ENCODE results near the gene CFAP107. TPM values are rescaled to one million over a fixed set of nuclear protein-coding genes. Genes with fewer than 3 reads are reported as not detected.

The CFAP107 gene
- polyA plus RNA-seq, 1 donor (not counting 4 experiments of a cell fraction or from before 2014, with no cell fraction given), result not detected

DNA sequence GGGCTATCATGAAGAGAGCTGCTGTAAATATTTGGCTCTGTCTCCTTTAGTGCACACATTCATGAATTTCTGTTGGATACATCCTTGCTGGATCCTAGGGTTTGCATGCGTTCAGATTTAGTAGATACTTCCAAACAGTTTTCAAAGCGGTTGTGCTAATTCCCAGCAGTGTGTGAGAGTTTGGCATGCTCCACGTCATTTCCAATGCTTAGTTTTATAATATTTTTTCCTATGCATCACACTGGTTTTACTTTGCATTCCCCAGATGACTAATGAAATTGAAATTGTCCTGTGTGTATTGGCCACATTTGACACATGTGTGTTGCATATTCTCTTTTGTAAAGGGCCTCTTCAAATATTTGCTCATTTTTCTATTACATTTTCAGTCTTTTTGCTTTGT lies 48.6 kb upstream of the CFAP107 start:
- no peaks in the 10 kb centered on the region for H3K79me2 ChIP-seq (ENCODE audit: control insufficient read depth, insufficient read depth, low read length)
- no peaks in the 10 kb centered on the region for H3K4me1 ChIP-seq (ENCODE audit: control insufficient read depth, extremely low read depth, insufficient read depth, low read length)
- DNase-seq (ENCODE audit: low read depth, low spot score) (no peak), FAIRE-seq (no peak)
- H3K36me3 ChIP-seq (ENCODE audit: control insufficient read depth in 2 of 2, extremely low read depth in 1 of 2, insufficient read depth in 2 of 2, low read length in 2 of 2), result no peaks in the 10 kb centered on the region
- no peaks in the 10 kb centered on the region for H3K9me3 ChIP-seq (ENCODE audit: control insufficient read depth, low read depth, low read length)
- H3K27ac ChIP-seq (ENCODE audit: control insufficient read depth, insufficient read depth, low read length), result no peak overlapping the region
- TF ChIP-seq, protein P1, sequence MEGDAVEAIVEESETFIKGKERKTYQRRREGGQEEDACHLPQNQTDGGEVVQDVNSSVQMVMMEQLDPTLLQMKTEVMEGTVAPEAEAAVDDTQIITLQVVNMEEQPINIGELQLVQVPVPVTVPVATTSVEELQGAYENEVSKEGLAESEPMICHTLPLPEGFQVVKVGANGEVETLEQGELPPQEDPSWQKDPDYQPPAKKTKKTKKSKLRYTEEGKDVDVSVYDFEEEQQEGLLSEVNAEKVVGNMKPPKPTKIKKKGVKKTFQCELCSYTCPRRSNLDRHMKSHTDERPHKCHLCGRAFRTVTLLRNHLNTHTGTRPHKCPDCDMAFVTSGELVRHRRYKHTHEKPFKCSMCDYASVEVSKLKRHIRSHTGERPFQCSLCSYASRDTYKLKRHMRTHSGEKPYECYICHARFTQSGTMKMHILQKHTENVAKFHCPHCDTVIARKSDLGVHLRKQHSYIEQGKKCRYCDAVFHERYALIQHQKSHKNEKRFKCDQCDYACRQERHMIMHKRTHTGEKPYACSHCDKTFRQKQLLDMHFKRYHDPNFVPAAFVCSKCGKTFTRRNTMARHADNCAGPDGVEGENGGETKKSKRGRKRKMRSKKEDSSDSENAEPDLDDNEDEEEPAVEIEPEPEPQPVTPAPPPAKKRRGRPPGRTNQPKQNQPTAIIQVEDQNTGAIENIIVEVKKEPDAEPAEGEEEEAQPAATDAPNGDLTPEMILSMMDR (optimal IDR thresholded peaks at IDR 0.05 in 1 of 3, IDR thresholded peaks at IDR 0.05 in 1 of 3, conservative IDR thresholded peaks at IDR 0.05 in 1 of 3; ENCODE audit: extremely low read depth in 1 of 3, insufficient read depth in 2 of 3, low read length in 3 of 3), result no peak
- no peak for TF ChIP-seq EZH2 (IDR thresholded peaks at IDR 0.05; ENCODE audit: low read length)
- H3K27me3 ChIP-seq (ENCODE audit: control insufficient read depth, extremely low read depth, insufficient read depth, low read length), result no peaks in the 10 kb centered on the region
- no peak overlapping the region for H2AFZ ChIP-seq (ENCODE audit: control insufficient read depth, low read length)
- H4K20me1 ChIP-seq (ENCODE audit: control insufficient read depth, extremely low read depth, insufficient read depth, low read length), result no peaks in the 10 kb centered on the region
- dilution Hi-C loops (cut with MboI; ENCODE audit: extremely low pct_ligation_motif_present, low sequenced_read_pairs), result no loop called here
- H3K4me3 ChIP-seq (ENCODE audit: control insufficient read depth in 2 of 3, extremely low read depth in 1 of 3, insufficient read depth in 2 of 3, low read depth in 1 of 3, low read length in 3 of 3), result no peak overlapping the region
- no peak overlapping the region for H3K9ac ChIP-seq (ENCODE audit: control insufficient read depth, extremely low read depth, insufficient read depth, low read length)
- H3K9me1 ChIP-seq (ENCODE audit: control insufficient read depth, extremely low read depth, insufficient read depth, low read length), result no peaks in the 10 kb centered on the region
- no peak overlapping the region for H3K4me2 ChIP-seq (ENCODE audit: control insufficient read depth, extremely low read depth, insufficient read depth, low read depth, low read length)

DNA sequence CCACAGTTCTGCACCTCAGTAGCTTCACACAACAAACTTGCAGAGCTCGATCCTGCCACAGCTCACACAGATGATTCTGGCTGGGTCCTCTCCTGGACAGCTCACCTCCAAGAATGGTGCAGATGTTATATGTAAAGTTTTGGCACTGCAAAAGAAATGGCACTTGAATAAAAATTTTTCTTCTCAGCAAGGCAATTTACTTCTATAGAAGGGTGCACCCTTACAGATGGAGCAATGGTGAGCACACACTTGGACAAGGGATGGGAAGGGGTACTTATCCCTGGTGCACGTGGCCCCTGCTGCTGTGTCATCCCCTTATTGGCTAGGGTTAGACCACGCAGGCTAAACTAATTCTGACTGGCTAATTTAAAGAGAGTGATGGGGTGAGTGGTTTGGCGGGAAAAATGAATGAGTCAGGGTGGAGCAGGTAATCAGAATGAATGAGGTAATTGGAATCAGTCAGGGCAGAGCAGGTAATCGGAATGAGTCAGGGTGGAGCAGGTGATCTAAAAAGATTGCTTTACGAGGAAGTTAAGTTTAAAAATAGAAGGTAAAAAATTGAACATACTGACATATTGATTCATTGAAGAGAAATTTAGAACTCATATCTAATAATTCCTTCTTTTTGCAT lies 42.1 kb upstream of the CFAP107 start:
- Histone ChIP-seq H4K20me1 (ENCODE audit: control insufficient read depth, extremely low read depth, insufficient read depth, low read length) (no peaks in the 10 kb centered on the region), H3K36me3 (ENCODE audit: control insufficient read depth in 2 of 2, extremely low read depth in 1 of 2, insufficient read depth in 2 of 2, low read length in 2 of 2) (no peaks in the 10 kb centered on the region), H3K9me3 (ENCODE audit: control insufficient read depth, low read depth, low read length) (peaks cover 3% of the 10 kb centered on the region), H3K4me3 (ENCODE audit: control insufficient read depth in 2 of 3, extremely low read depth in 1 of 3, insufficient read depth in 2 of 3, low read depth in 1 of 3, low read length in 3 of 3) (no peak overlapping the region), H2AFZ (ENCODE audit: control insufficient read depth, low read length) (no peak overlapping the region), H3K4me1 (ENCODE audit: control insufficient read depth, extremely low read depth, insufficient read depth, low read length) (no peaks in the 10 kb centered on the region), H3K27me3 (ENCODE audit: control insufficient read depth, extremely low read depth, insufficient read depth, low read length) (no peaks in the 10 kb centered on the region), H3K4me2 (ENCODE audit: control insufficient read depth, extremely low read depth, insufficient read depth, low read depth, low read length) (no peak overlapping the region), H3K9ac (ENCODE audit: control insufficient read depth, extremely low read depth, insufficient read depth, low read length) (no peak overlapping the region), H3K79me2 (ENCODE audit: control insufficient read depth, insufficient read depth, low read length) (no peaks in the 10 kb centered on the region), H3K27ac (ENCODE audit: control insufficient read depth, insufficient read depth, low read length) (no peak overlapping the region), H3K9me1 (ENCODE audit: control insufficient read depth, extremely low read depth, insufficient read depth, low read length) (no peaks in the 10 kb centered on the region)
- no peak for DNase-seq (ENCODE audit: low read depth, low spot score)
- dilution Hi-C loops (cut with MboI; ENCODE audit: extremely low pct_ligation_motif_present, low sequenced_read_pairs), result no loop called here
- no peak for TF ChIP-seq EZH2 (IDR thresholded peaks at IDR 0.05; ENCODE audit: low read length)
- TF ChIP-seq, protein P1 (optimal IDR thresholded peaks at IDR 0.05 in 1 of 3, IDR thresholded peaks at IDR 0.05 in 1 of 3, conservative IDR thresholded peaks at IDR 0.05 in 1 of 3; ENCODE audit: extremely low read depth in 1 of 3, insufficient read depth in 2 of 3, low read length in 3 of 3), result no peak
- FAIRE-seq, result no peak
